HT1080 (cell line): ENCODE results near the gene PARK7. TPM values are rescaled to one million over a fixed set of nuclear protein-coding genes. Genes with fewer than 3 reads are reported as not detected.

Experiments used
- DNase-seq: peaks from one replicate; pipeline ENCODE4 v3.0.0-alpha.2; 2015; ENCODE audit warnings: low read depth
- total RNA-seq: library from RNA; depleted of rRNA; stranded (reverse); fragments of >200 nt; shearing (Covaris generic); gene quantifications from 2 replicates; pipeline ENCODE4 v1.2.3, GENCODE V29; 2014

PARK7 gene
- total RNA-seq, 1 experiment from 2014 or later, result 280 TPM

DNA sequence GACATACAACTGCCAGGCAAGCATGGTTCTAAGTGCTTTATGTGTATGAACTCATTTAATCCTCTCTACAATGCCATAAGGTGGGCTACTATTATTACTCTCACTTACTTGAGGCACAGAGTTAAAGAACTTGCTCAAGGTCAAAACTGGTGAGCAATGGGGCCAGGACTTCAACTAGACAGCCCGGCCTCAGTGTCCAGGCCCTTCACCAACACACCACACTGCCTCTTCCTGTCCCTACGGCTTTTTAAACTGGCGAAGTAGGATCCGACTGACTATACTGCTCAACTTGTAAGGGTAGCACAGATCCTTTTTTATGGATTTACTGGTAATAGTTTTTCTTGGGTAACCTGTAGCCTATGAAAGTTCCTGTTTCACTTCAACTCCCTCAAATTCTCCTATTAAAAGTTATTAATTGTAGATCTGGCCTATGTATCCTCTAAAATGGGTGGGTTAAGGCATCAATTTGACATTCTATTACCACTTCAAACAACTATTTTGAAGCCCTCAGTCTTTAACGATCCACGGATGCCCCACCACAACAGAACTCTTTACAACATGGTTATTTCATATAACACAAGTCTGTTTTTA lies 60.3 kb downstream of the PARK7 start:
- DNase-seq, result peak; percentile 54

DNA sequence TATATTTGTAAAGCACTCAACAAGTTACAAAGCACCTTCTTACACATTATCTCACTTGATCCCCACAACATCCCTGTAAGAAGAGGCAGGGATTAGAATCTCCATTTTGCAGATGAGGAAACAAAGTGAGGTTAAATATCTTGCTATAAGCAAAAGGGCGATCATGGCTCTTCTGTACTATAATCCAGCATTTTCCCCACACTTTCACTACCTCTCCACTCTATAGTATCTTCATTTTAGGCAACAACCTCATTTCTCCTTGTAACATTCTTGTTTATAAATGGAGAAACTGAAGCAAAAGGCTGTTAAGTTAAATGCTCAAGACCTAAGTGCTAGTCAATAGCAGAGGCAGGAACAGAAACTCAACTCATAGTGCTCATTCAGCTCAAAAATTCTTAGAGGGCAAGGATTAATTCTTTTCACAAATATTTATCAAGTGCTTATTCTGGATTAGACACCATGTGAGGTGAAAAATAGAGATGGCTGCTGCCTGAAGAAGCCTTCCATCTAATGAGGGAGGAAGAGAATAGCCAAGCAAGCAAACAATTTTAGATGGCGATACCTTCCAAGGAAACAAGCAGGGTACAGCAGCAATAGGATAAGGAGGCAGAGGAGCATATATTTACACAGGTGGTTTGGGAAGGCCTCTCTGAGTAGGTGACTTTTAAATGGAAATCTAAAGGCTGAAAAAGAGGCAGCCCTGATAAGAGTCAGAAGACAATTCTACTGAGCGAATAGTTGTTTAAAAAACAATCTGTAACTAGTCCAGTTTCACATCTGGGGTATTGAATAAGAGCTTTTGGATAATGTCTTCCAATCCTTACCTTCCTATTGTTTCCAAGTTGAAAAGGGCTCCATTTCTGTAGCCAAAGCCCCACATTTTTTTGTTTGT lies 61.1 kb downstream of the PARK7 start:
- peak; percentile 36 for DNase-seq

DNA sequence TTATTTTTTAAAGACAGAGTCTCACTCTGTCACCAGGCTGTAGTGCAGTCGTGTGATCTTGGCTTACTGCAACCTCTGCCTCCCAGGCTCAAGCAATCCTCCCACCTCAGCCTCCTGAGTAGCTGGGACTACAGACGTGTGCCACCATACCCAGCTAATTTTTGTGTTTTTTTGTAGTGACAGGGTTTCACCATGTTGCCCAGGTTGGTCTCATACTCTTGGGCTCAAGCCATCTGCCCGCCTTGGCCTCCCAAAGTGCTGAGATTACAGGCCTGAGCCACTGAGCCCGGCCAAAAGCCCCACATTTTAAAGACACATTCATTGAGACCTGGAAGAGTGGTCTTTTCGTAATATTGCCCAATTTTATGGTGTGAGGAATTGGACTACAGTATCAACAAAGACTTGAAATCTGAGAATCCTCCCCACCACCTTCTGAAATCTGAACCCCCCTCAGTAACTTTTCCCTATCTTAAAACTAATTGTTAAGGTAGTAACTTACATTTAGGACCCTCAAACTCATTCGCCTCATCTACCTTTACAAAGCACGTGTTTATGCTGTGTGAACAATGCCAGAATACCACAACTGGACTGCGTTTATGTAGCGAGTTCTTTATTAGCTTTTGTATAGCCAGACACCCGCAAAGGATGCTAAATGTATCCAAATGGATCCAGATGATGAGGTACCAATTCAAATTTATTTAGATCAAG lies 61.9 kb downstream of the PARK7 start:
- peak; percentile 29 for DNase-seq

DNA sequence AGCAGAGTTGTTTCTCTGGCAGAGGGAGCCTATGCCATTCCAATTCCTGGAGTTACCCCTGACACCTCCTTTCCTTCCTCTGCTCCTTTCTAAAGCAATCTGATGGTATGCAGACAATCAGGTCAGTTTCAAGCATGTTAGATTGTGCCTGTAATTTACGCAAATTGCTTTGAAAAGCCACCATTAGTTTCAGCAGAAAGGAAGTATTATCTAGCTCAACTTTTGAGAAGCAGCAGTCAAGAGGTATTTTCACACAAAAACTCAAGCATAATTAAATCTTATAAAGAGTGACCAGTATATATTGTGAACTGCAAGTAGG lies 62.4 kb downstream of the PARK7 start:
- peak; percentile 19 for DNase-seq

DNA sequence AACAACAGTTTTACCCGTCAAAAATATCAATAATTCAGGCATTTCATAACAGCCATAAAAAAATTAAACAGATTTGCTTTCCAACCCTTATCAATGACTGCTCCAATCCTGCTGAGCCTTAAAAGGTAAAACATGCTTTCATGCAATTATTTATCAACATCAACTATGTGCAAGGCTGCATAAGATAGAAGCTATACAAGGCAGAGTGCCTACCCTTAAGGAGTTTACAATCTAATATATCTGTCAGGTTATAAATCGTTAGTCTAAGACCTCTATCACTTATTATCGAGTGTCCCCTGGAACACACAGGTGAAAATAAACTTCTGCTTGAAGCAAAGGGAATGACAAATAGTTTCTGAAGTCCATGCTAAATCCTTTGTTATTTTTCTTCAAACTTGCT lies 62.8 kb downstream of the PARK7 start:
- peak; percentile 8 for DNase-seq

DNA sequence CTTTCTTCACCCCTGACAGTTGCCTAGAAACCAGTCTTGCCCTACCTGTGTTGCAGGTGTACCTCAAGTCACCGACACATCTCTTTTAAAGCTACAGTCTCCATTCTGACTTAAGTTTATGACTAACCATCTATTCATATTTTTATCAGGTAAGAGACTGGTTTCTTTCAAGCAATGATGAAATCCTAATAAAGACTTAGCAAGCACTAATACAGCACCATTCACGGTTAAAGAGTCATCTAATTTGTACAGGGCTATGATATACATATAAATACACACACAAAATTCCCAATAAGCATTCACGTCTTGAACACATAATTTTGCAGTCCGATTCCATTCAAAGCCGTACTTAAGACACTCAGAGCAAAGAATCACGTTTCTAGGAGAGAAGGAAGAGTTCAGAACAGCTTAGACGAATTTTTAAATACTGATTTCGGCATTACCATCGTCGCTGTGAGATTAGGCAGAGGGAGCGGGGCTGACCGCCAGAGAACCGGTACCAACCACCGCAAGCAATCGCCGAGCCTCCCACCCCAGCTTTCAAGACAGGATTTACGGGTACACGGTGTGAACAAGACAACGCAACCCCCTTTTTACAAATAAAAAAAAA lies 63.7 kb downstream of the PARK7 start:
- DNase-seq, result peak; percentile 36

DNA sequence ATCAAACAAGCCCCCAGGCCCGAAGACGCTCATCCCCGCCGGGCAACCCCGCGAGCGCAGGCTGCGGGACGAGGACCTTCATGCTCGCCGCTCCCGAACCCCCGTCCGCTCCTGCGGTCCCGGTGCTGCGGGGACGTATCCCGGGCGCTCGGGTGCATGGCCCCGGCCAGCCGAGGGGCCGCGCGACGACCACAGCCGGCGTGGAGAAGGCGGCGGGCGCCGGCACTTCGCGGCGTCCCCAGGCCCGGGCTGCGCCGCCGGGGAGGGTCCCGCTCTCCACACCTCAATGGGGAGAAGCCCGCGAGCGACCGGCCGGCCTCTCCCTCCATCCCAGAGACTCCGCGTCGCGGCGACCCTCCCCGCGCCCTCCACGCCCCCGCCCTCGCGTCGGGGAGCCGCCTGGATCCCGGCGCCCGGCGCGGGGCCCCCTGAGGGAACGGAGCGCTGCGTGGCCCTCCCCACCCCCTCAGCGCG lies 64.2 kb downstream of the PARK7 start:
- DNase-seq, result no peak

DNA sequence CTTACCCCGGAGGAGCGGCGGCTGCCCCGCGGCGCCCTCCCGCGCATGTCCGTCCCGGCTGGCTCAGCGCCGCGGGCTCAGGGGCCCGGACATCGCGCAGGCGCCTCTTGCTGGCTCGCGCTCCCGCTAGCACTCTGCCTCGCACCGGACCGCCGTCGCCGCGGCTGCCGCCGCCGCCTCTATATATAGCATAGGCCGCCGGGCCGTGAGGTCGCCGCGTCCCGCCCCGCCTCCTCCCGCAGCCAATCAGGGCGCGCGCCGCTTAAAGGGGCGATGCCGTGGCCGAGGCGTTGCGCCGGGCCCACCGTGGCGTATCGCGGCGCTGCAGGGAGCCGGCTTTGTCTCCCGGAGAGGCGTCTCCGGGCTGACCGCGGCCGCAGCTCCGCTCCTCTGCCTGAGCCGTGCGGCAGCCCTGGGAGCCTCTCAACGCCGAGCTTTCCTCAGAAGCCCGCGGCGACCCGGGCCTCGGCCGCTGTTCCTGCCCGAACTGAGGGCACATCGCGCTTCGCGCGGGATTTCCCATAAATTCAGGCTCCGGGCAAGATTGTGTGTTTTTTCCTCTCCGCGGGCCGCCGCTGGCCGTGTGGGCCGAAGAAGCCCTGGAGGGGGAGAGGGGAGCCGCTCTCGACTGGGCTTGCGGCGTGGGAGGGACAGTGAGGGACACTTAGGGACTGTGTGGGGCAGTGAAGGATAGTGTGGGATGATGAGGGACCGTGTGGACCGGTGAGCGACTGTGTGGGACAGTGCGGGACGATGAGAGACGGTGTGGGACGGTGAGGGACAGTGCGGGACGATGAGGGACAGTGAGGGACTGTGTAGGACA lies 64.9 kb downstream of the PARK7 start, which contains the start of gene ERRFI1:
TSS of gene ERRFI1 (minus strand) at position 157 of the 823 bp plus-strand sequence. CDS start 10,690 bp downstream, outside the sequence.
- peak; percentile 93 for DNase-seq

DNA sequence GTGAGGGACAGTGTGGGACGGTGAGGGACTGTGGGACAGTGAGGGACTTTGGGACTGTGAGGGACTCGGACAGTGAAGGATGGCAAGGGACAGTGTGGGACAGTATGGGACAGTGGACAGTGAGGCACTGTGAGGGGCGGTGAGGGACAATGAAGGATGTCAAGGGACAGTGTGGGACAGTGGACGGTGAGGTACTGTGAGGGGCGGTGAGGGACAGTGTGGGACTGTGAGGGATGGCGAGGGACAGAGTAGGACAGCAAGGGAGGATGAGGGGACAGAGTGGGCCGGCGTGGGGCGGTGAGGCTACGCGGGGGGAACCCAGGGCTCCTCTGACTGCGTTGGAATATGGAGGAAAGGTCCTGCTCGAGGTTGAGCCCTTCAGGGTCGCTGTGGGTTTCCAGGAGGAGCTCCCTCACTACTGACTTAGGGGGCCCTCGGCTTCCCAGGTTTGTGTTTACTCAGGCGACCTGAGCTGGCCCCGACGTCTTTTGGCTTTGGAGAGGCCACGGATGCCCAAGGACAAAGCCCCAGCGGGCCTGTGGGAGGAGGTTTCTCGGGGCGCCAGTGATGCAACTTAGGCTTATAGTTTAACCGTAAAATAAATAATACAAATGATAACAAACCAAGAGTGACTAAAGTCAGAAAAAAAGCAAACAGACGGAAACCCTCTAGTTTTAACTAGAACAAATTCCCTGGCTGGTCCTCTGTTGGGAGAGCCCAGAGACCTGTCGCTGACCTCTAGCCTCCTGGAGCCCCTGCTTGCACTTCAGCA lies 65.7 kb downstream of the PARK7 start:
- DNase-seq, result peak; percentile 47

DNA sequence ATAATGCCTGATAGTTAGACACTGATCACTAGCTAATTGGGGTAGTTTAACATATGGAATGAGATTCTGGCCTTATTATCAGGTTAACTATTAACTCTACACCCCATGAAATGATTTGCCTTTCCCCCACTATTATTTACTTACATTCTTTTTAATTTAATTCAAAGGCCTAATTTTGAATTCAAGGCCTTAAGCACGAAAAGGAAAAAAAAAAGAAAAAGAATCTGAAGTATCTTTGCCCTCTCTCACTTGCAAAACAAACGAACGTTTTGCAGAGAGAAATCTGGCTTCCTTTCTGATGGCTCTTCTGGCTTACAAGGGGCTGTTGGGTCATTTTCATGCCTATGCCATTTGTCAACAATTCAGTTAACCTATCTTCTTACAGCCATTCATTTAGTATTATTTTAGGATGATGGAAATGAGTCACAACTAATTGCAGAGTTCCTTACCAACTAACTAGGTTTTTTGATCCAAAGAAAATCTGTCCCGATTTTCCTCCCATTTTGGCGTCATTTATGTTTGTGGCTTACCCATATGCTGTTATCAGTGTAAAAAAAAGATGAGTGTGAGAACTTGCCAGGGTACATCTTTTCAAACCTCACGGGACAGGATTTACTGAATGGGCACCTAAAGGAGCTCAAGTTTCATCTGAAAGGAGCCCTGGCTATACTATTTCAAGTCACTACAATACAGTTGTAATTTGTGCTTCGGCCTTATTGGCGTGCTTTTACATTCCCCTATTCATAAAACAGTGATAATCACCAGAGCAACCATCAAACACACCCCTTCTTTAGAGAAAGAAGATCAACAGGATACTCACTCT lies 66.4 kb downstream of the PARK7 start:
- peak; percentile 92 for DNase-seq

DNA sequence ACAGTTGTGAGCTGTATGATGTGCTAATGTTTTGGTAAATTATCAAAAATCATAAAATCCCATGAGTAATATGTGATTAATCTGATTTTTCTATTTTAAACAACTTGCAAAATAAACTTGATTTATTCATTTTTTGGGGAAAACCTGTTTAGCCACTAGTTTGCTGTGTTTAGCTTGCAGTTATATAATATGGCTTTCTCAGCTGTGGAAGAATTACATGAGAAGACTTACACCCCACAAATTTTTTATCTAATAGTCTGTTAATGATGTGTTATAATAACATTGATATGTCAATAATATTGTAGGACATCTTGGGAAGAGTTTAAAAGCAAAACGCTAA lies 67.0 kb downstream of the PARK7 start:
- DNase-seq, result no peak

DNA sequence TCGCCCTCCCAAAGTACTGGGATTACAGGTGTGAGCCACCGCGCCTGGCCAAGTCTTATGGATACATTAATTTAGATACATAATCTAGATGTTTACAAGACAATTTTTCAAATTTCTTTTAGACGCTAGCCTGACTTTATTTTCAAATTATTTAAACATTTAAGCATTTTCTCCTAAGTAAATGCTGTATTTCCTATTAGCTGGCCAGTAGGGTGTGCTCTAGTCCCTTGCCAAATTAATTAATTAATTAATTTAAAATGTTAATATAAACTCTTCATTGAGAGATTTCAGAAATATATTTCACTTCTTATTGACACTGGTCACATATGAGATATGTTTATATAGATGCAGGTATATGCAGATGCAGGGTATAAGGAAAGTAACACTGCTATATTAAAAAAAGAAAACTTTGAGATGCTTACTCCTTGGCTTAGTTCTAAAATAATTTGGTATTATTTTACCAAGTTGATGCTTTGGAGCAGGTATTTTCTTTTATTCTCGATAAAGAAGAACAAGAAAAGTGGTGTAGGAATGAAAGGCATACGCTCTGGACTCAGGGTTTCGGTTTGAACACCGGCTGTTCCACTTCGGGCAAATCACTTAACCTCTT lies 69.8 kb downstream of the PARK7 start:
- DNase-seq, result no peak

DNA sequence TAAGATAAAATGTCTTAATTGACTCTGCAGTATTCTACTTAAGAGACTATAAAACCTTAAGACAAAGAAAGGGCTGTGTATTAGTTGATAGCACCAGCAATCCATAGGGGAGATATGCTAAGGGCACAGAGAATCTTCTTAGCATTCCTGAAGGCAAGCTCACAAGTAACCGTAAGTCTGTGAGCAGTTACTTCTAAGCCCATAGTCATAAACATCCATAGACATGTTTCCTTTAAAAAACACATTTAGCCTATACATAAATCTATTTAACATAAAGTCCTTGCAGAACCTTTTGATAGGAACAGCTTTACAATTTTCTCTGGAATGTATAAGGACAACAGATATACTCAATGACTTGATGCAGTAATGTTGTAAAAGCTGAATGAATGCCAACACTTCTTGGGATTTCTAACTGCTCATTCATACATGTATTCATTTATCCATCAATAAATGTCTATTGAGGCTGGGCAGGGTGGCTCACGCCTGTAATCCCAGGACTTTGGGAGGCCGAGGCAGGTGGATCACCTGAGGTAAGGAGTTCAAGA lies 70.9 kb downstream of the PARK7 start:
- DNase-seq, result no peak

DNA sequence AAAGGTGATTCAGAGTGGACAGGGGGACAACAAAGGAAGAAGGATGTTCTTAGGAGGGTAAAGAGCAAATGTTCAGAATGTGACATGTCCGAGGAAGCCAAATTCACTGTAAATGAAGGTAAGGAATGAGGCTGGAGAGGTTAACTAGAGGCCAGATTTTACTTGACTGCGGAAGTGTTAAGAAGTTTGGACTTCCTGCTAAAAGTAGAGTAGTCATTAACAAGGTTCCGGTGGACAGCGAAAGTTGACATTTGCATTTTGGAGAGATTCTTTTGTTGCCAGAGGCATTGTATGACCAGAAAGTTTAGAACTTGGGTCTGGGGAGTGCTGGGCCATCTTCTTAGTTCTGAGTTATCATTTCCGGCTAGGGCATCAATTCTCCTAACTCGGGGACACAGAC lies 71.8 kb downstream of the PARK7 start:
- DNase-seq, result no peak
